Activated CD4-positive, alpha-beta T cell treated with anti-CD3 and anti-CD28 coated beads for 36 hours (primary cell): ENCODE data around the gene CPSF3. TPM values are rescaled to one million over a fixed set of nuclear protein-coding genes. Genes with fewer than 3 reads are reported as not detected.

ENCODE experiments used
- ATAC-seq: fragments of 200-7000 bp; cut with Tn5 transposase; one replicate; pipeline ENCODE4 v1.10.0; 2021; ENCODE audit warnings: mild to moderate bottlenecking, moderate library complexity
- CTCF ChIA-PET: fragments of 350-600 bp; sonication (Branson Sonifier 250); formaldehyde crosslinking; loops from one replicate; lab custom pipeline; 2021; ENCODE audit warnings: antibody characterized with exemption; lab: Charles Lee
- POLR2A ChIA-PET: fragments of 350-600 bp; sonication (Branson Sonifier 250); formaldehyde crosslinking; loops from one replicate; lab custom pipeline; 2021; ENCODE audit warnings: antibody characterized with exemption, inconsistent platforms; lab: Charles Lee
- DNase-seq: peaks from one replicate; pipeline ENCODE4 v3.0.0-alpha.2; 2020
- H3K27ac Mint-ChIP-seq: one replicate; pipeline ENCODE4 v1.8.0; 2021; ENCODE audit warnings: mixed read lengths
- H3K27me3 Mint-ChIP-seq: one replicate; pipeline ENCODE4 v1.8.0; 2021; ENCODE audit warnings: mixed read lengths
- H3K36me3 Mint-ChIP-seq: one replicate; pipeline ENCODE4 v1.8.0; 2021; ENCODE audit warnings: low read depth, mixed read lengths
- H3K4me1 Mint-ChIP-seq: one replicate; pipeline ENCODE4 v1.8.0; 2021; ENCODE audit warnings: mixed read lengths
- H3K4me3 Mint-ChIP-seq: one replicate; pipeline ENCODE4 v1.8.0; 2021; ENCODE audit warnings: mild to moderate bottlenecking, moderate library complexity, mixed read lengths
- H3K9me3 Mint-ChIP-seq: one replicate; pipeline ENCODE4 v1.8.0; 2021; ENCODE audit warnings: low read depth, mixed read lengths
- intact Hi-C, 2 experiments: fragments of 100-400 bp; cut with DNase I in 1 of 2; cut with micrococcal nuclease in 1 of 2; formaldehyde crosslinking; loops; one replicate each; pipeline versions ENCODE4 v1.14.2 to v1.15.1; 2022 to 2024; cut with DNase I, micrococcal nuclease
- total RNA-seq, 2 experiments: library from RNA; stranded (reverse); gene quantifications; one replicate each; pipeline ENCODE4 v1.2.3, GENCODE V29; 2021

Gene CPSF3
- total RNA-seq: 100 to 1,000 TPM in 1 of 2 experiments, 10 to 100 TPM in 1; 72.3 to 103 TPM

GRCh38 chr2:9423100-9423921 lies at the start of gene CPSF3, which contains the start of gene ITGB1BP1:
CPSF3 (plus strand) TSS chr2:9423654; CDS start chr2:9423774, 120 bp downstream.
ITGB1BP1 (minus strand) TSS chr2:9423528; CDS start chr2:9418697, 4,831 bp downstream.
- ATAC-seq: peak; percentile 89
- intact Hi-C loops: loop anchor here (1.0 to 5.0 kb wide), 20 partner anchors 49 to 1025 kb away; partner anchors contain the start of genes ADAM17 (in 2 of the 2), IAH1 (in 2 of the 2), RRM2 (in 2 of the 2) and TAF1B (in 2 of the 2)
- H3K27ac Mint-ChIP-seq: peak within 1 kb of the TSS; percentile 94

GRCh38 chr2:9374071-9374730 lies 49.3 kb upstream of the CPSF3 start:
- Mint-ChIP-seq H3K4me1 (peaks cover 13% of the 10 kb centered on the region), H3K27ac (no peak overlapping the region), H3K4me3 (no peak overlapping the region), H3K27me3 (peaks cover 3% of the 10 kb centered on the region), H3K9me3 (no peaks in the 10 kb centered on the region), H3K36me3 (no peaks in the 10 kb centered on the region)
- ATAC-seq: no peak
- CTCF ChIA-PET: no interaction called here
- POLR2A ChIA-PET: no interaction called here
- DNase-seq: no peak
- intact Hi-C loops: no loop called here

More at GRCh38 chr2:9423100-9423921, at the start of gene CPSF3, which contains the start of gene ITGB1BP1:
- no peaks in the 10 kb centered on the region for H3K27me3 Mint-ChIP-seq
- POLR2A ChIA-PET: interaction anchor here (0.5 to 1.5 kb wide), 6 partner anchors 23 to 745 kb away, joined by 3 to 5 read pairs (median 3); no protein-coding TSS in a partner anchor
- H3K9me3 Mint-ChIP-seq: no peaks in the 10 kb centered on the region
- H3K4me1 Mint-ChIP-seq: peaks cover 36% of the 10 kb centered on the region
- no peak within 1 kb of the TSS for H3K4me3 Mint-ChIP-seq
- DNase-seq: peak; percentile 99
- H3K36me3 Mint-ChIP-seq: peaks cover 18% of the 10 kb centered on the region
- CTCF ChIA-PET: interaction anchor here (0.6 to 1.4 kb wide), 4 partner anchors 50 to 550 kb away, joined by 3 to 6 read pairs (median 3); no protein-coding TSS in a partner anchor

GRCh38 chr2:9375857-9376428 lies 47.5 kb upstream of the CPSF3 start:
- CTCF ChIA-PET: interaction anchor here (1.0 kb wide), 1 partner anchor 11 kb away, joined by 3 read pairs; no protein-coding TSS in a partner anchor
- Mint-ChIP-seq H3K4me3 (no peak overlapping the region), H3K9me3 (no peaks in the 10 kb centered on the region), H3K36me3 (no peaks in the 10 kb centered on the region), H3K4me1 (peaks cover 7% of the 10 kb centered on the region), H3K27me3 (no peaks in the 10 kb centered on the region), H3K27ac (no peak overlapping the region)
- no peak for DNase-seq
- intact Hi-C loops: no loop called here
- POLR2A ChIA-PET: no interaction called here
- ATAC-seq: no peak

GRCh38 chr2:9377461-9378097 lies 45.9 kb upstream of the CPSF3 start:
- Mint-ChIP-seq H3K36me3 (no peaks in the 10 kb centered on the region), H3K27me3 (no peaks in the 10 kb centered on the region), H3K4me1 (no peaks in the 10 kb centered on the region), H3K27ac (no peak overlapping the region), H3K9me3 (no peaks in the 10 kb centered on the region), H3K4me3 (no peak overlapping the region)
- ATAC-seq: no peak
- ChIA-PET POLR2A (no interaction called here), CTCF (interaction anchor here (0.5 kb wide), 1 partner anchor 169 kb away, joined by 3 read pairs; no protein-coding TSS in a partner anchor)
- DNase-seq: no peak
- intact Hi-C loops: no loop called here

GRCh38 chr2:9378433-9379390 lies 44.7 kb upstream of the CPSF3 start:
- CTCF ChIA-PET: no interaction called here
- intact Hi-C loops: no loop called here
- H3K27ac Mint-ChIP-seq: no peak overlapping the region
- no peaks in the 10 kb centered on the region for H3K36me3 Mint-ChIP-seq
- H3K4me3 Mint-ChIP-seq: no peak overlapping the region
- POLR2A ChIA-PET: no interaction called here
- ATAC-seq: no peak
- no peaks in the 10 kb centered on the region for H3K27me3 Mint-ChIP-seq
- no peaks in the 10 kb centered on the region for H3K9me3 Mint-ChIP-seq
- no peak for DNase-seq
- no peaks in the 10 kb centered on the region for H3K4me1 Mint-ChIP-seq

GRCh38 chr2:9379391-9379755 lies 44.1 kb upstream of the CPSF3 start:
- H3K4me1 Mint-ChIP-seq: no peaks in the 10 kb centered on the region
- intact Hi-C loops: no loop called here
- H3K4me3 Mint-ChIP-seq: no peak overlapping the region
- ChIA-PET CTCF (no interaction called here), POLR2A (no interaction called here)
- no peaks in the 10 kb centered on the region for H3K9me3 Mint-ChIP-seq
- H3K27ac Mint-ChIP-seq: no peak overlapping the region
- DNase-seq (no peak), ATAC-seq (no peak)
- H3K36me3 Mint-ChIP-seq: no peaks in the 10 kb centered on the region
- H3K27me3 Mint-ChIP-seq: no peaks in the 10 kb centered on the region

GRCh38 chr2:9380702-9381628 lies 42.5 kb upstream of the CPSF3 start:
- ChIA-PET POLR2A (interaction anchor here (0.6 kb wide), 1 partner anchor 492 kb away, joined by 5 read pairs; no protein-coding TSS in a partner anchor), CTCF (interaction anchor here (0.5 to 0.7 kb wide), 3 partner anchors 193 to 640 kb away, joined by 3 read pairs; no protein-coding TSS in a partner anchor)
- ATAC-seq (no peak), DNase-seq (no peak)
- no peak overlapping the region for H3K27ac Mint-ChIP-seq
- H3K4me3 Mint-ChIP-seq: no peak overlapping the region
- no peaks in the 10 kb centered on the region for H3K4me1 Mint-ChIP-seq
- no peaks in the 10 kb centered on the region for H3K9me3 Mint-ChIP-seq
- no peaks in the 10 kb centered on the region for H3K36me3 Mint-ChIP-seq
- intact Hi-C loops: no loop called here
- H3K27me3 Mint-ChIP-seq: no peaks in the 10 kb centered on the region

GRCh38 chr2:9382604-9383235 lies 40.7 kb upstream of the CPSF3 start:
- POLR2A ChIA-PET: no interaction called here
- intact Hi-C loops: no loop called here
- ATAC-seq (no peak), DNase-seq (no peak)
- H3K27ac Mint-ChIP-seq: no peak overlapping the region
- H3K4me3 Mint-ChIP-seq: no peak overlapping the region
- H3K4me1 Mint-ChIP-seq: peaks cover 2% of the 10 kb centered on the region
- H3K9me3 Mint-ChIP-seq: no peaks in the 10 kb centered on the region
- no peaks in the 10 kb centered on the region for H3K36me3 Mint-ChIP-seq
- CTCF ChIA-PET: interaction anchor here (0.5 to 0.6 kb wide), 2 partner anchors 20 to 175 kb away, joined by 3 to 4 read pairs; no protein-coding TSS in a partner anchor
- H3K27me3 Mint-ChIP-seq: no peaks in the 10 kb centered on the region

GRCh38 chr2:9384521-9384920 lies 38.9 kb upstream of the CPSF3 start:
- Mint-ChIP-seq H3K9me3 (no peaks in the 10 kb centered on the region), H3K27ac (no peak overlapping the region), H3K4me3 (no peak overlapping the region), H3K27me3 (no peaks in the 10 kb centered on the region), H3K4me1 (peaks cover 2% of the 10 kb centered on the region), H3K36me3 (no peaks in the 10 kb centered on the region)
- CTCF ChIA-PET: no interaction called here
- intact Hi-C loops: no loop called here
- POLR2A ChIA-PET: no interaction called here
- DNase-seq (no peak), ATAC-seq (no peak)
